Measurements from ENCODE around the gene KDM4C. TPM values are rescaled to one million over a fixed set of nuclear protein-coding genes. Genes with fewer than 3 reads are reported as not detected.

The KDM4C gene
- total and polyA plus RNA-seq, 5 donors from 2014 or later, result 27.9 to 99.0 (median 32.0) TPM

DNA sequence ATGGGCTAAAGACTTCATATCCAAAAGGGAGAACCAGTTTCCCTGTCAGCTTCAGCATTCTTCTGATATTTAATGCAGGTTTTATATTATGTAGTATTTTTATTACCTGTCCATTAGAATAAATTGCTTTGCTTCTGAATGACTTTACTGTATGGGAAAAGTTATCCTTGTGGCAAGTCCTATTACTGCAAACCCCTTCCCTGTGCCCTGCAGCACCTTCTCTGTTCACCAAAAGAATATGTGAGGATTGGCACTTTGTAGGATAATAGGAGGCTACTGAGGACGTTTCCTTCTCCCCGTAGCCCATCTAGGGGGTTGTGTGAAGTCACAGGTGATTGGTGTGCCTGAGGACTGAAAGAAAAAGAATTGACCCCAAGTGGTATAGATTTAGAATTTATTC is 296.1 kb downstream of the KDM4C start:
- H3K27ac Mint-ChIP-seq, result no peak overlapping the region
- no peaks in the 10 kb centered on the region for H3K9me3 Mint-ChIP-seq
- peaks cover 31% of the 10 kb centered on the region for H3K36me3 ChIP-seq (ENCODE audit: control insufficient read depth, insufficient read depth, low read length)
- no peak overlapping the region for H3K4me3 ChIP-seq (ENCODE audit: low read depth, low read length)
- no peak overlapping the region for H3K27ac ChIP-seq (ENCODE audit: insufficient read depth, low read length, poor library complexity, severe bottlenecking)
- peaks cover 36% of the 10 kb centered on the region for H3K36me3 Mint-ChIP-seq
- no peak overlapping the region for H3K4me3 Mint-ChIP-seq
- ATAC-seq (ENCODE audit: low read depth in 2 of 2) (no peak), DNase-seq (no peak)
- no peaks in the 10 kb centered on the region for H3K27me3 Mint-ChIP-seq
- no peaks in the 10 kb centered on the region for H3K4me1 ChIP-seq (ENCODE audit: control insufficient read depth, insufficient read depth, low read length, poor library complexity, severe bottlenecking)
- no peaks in the 10 kb centered on the region for H3K9me3 ChIP-seq (ENCODE audit: control insufficient read depth in 2 of 2, low read length in 2 of 2)
- H3K4me1 Mint-ChIP-seq, result peaks cover 3 to 10% (median 7%) of the 10 kb centered on the region in 4 donors
- no peaks in the 10 kb centered on the region for H3K27me3 ChIP-seq (ENCODE audit: control insufficient read depth, insufficient read depth, low read length)

DNA sequence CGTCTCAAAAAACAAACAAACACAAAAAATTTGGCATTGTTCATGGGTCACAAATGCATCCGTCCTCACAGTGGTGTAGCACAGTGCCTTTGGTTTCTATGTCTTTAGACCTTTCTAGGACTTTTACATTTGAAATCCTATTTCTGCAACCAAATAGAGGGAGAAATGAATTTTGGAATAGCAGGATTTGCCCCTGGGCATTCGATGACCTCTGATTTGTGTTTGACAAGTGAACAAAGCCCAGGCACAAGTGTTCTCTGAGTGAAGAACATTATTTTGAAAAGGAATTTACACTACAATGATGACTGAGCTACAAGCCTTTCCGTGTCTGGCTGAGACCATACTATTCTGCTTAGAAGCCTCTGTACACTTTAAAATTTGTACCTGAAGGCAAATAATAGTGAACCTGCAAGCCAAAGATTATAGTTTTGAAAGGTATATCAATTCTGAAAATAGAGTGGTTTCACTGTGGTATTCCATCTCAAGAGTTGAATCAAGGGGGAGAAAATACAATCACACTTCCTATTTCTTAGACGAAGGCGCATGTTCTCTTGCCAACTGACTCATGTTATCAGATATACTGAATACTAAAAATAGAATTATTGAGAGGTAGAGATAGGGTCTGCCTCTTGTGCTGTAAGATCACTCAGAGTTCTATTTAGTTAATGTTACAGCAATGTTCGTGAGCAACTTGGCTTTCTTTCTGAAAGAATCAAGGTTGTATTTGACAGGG is 297.6 kb downstream of the KDM4C start:
- peaks cover 34% of the 10 kb centered on the region for H3K36me3 Mint-ChIP-seq
- H3K27ac Mint-ChIP-seq, result peak overlapping the region in 1 of 3 donors; percentile 69

DNA sequence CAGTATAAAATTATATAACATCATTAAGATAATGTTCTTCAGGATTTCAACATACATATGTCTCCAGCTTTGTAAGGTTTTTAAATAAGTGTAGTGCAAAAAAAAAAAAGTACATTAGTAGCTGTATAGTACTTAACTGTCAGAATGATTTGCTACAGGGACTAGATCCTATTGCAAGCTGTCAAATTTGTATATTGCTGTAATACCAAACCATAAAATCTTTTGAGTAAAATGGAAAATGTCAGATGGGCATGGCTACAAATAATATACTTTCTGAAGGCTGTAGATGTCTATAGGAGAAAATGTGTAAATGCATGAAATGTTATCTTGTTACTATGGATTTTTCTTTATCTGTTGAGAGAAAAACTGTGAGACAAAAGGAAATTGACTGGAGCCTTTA is 298.5 kb downstream of the KDM4C start:
- no peak for ATAC-seq (ENCODE audit: low read depth in 2 of 2)
- Mint-ChIP-seq H3K36me3 (peaks cover 41% of the 10 kb centered on the region), H3K4me1 (peaks cover 3 to 10% (median 8%) of the 10 kb centered on the region in 4 donors), H3K27me3 (no peaks in the 10 kb centered on the region), H3K27ac (no peak overlapping the region), H3K4me3 (no peak overlapping the region), H3K9me3 (no peaks in the 10 kb centered on the region)
- Histone ChIP-seq H3K4me3 (ENCODE audit: low read depth, low read length) (no peak overlapping the region), H3K4me1 (ENCODE audit: control insufficient read depth, insufficient read depth, low read length, poor library complexity, severe bottlenecking) (no peaks in the 10 kb centered on the region), H3K9me3 (ENCODE audit: control insufficient read depth in 2 of 2, low read length in 2 of 2) (no peaks in the 10 kb centered on the region), H3K36me3 (ENCODE audit: control insufficient read depth, insufficient read depth, low read length) (peaks cover 15% of the 10 kb centered on the region), H3K27ac (ENCODE audit: insufficient read depth, low read length, poor library complexity, severe bottlenecking) (no peak overlapping the region), H3K27me3 (ENCODE audit: control insufficient read depth, insufficient read depth, low read length) (no peaks in the 10 kb centered on the region)
- no peak for DNase-seq

More for the DNA sequence above, 297.6 kb downstream of the KDM4C start:
- H3K4me1 ChIP-seq (ENCODE audit: control insufficient read depth, insufficient read depth, low read length, poor library complexity, severe bottlenecking), result no peaks in the 10 kb centered on the region
- peaks cover 18% of the 10 kb centered on the region for H3K36me3 ChIP-seq (ENCODE audit: control insufficient read depth, insufficient read depth, low read length)
- Mint-ChIP-seq H3K9me3 (no peaks in the 10 kb centered on the region), H3K4me1 (peaks cover 3 to 10% (median 7%) of the 10 kb centered on the region in 4 donors), H3K4me3 (no peak overlapping the region), H3K27me3 (no peaks in the 10 kb centered on the region)
- H3K9me3 ChIP-seq (ENCODE audit: control insufficient read depth in 2 of 2, low read length in 2 of 2), result no peaks in the 10 kb centered on the region
- H3K4me3 ChIP-seq (ENCODE audit: low read depth, low read length), result no peak overlapping the region
- no peak for ATAC-seq (ENCODE audit: low read depth in 2 of 2)
- H3K27me3 ChIP-seq (ENCODE audit: control insufficient read depth, insufficient read depth, low read length), result no peaks in the 10 kb centered on the region
- DNase-seq, result no peak
- H3K27ac ChIP-seq (ENCODE audit: insufficient read depth, low read length, poor library complexity, severe bottlenecking), result no peak overlapping the region

DNA sequence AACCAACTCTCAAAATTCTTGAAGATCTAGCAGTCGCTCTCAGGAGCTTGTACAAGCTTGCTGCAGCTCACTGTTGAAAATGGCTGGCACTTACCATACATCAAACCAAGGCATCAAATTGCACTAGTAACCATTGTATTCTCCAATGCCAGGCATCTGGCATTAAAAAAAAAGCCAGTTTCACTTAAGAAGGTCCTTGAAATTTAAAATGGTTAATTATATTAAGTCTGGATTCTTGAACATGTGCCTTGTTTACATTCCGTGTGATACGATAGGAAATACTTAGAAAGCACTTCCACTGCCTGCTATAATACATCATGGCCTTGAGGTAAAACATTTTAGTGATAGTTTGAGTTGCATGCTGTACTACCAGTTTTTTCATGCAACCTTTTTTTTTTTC is 300.7 kb downstream of the KDM4C start:
- H3K36me3 ChIP-seq (ENCODE audit: control insufficient read depth, insufficient read depth, low read length), result peaks cover 5% of the 10 kb centered on the region
- ATAC-seq (ENCODE audit: low read depth in 2 of 2) (no peak), DNase-seq (no peak)
- no peaks in the 10 kb centered on the region for H3K9me3 ChIP-seq (ENCODE audit: control insufficient read depth in 2 of 2, low read length in 2 of 2)
- no peak overlapping the region for H3K4me3 ChIP-seq (ENCODE audit: low read depth, low read length)
- no peak overlapping the region for H3K4me3 Mint-ChIP-seq
- H3K4me1 ChIP-seq (ENCODE audit: control insufficient read depth, insufficient read depth, low read length, poor library complexity, severe bottlenecking), result no peaks in the 10 kb centered on the region
- H3K27ac ChIP-seq (ENCODE audit: insufficient read depth, low read length, poor library complexity, severe bottlenecking), result no peak overlapping the region
- no peaks in the 10 kb centered on the region for H3K27me3 Mint-ChIP-seq
- no peaks in the 10 kb centered on the region for H3K9me3 Mint-ChIP-seq
- no peak overlapping the region for H3K27ac Mint-ChIP-seq
- H3K27me3 ChIP-seq (ENCODE audit: control insufficient read depth, insufficient read depth, low read length), result no peaks in the 10 kb centered on the region
- H3K36me3 Mint-ChIP-seq, result peaks cover 39% of the 10 kb centered on the region
- peaks cover 0 to 15% (median 8%) of the 10 kb centered on the region in 4 donors for H3K4me1 Mint-ChIP-seq

DNA sequence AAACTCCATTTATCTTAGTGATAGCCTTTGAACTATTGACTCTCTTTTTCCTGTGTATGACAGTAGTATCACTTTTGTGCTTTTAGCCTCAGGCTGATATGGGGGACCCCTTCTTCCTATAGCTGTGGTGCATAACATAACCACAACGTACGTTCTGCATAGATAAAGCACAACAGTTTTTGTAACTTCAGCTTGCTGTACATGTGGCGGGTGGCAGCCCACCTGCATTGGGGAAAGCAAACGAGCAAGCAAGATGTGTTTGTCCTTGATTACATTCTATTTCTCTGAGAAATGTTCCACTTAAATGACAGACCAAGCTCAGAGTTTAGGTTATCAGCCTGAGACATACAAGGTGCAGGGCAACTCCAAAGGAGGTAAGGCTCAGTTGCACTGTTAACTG is 309.4 kb downstream of the KDM4C start:
- H3K27me3 Mint-ChIP-seq, result no peaks in the 10 kb centered on the region
- peaks cover 0 to 1% (median 0%) of the 10 kb centered on the region in 7 donors for H3K9me3 Mint-ChIP-seq

DNA sequence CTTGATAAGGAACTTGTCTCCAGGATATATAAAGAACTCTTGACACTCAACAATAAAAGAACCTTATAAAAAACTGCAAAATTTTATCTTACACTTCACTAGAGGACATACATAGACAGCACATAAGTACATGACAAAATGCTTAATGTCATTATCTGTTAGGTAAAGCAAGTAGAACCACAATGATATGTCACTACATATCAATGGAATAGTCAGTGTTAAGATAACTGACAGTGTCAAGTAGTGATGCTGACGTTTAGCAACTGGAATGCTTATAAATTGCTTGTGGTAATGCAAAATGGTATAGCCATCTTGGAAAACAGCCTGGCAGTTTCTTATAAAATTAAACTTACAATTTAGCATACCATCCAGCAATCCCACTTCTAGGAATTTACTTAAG is 314.1 kb downstream of the KDM4C start:
- Mint-ChIP-seq H3K4me3 (no peak overlapping the region), H3K27ac (no peak overlapping the region), H3K27me3 (no peaks in the 10 kb centered on the region), H3K4me1 (peaks cover 0 to 7% (median 2%) of the 10 kb centered on the region in 4 donors), H3K9me3 (peaks cover 0 to 1% (median 0%) of the 10 kb centered on the region in 7 donors), H3K36me3 (peaks cover 53% of the 10 kb centered on the region)
- Histone ChIP-seq H3K27me3 (ENCODE audit: control insufficient read depth, insufficient read depth, low read length) (no peaks in the 10 kb centered on the region), H3K4me1 (ENCODE audit: control insufficient read depth, insufficient read depth, low read length, poor library complexity, severe bottlenecking) (no peaks in the 10 kb centered on the region), H3K27ac (ENCODE audit: insufficient read depth, low read length, poor library complexity, severe bottlenecking) (no peak overlapping the region), H3K4me3 (ENCODE audit: low read depth, low read length) (no peak overlapping the region), H3K9me3 (ENCODE audit: control insufficient read depth in 2 of 2, low read length in 2 of 2) (no peaks in the 10 kb centered on the region), H3K36me3 (ENCODE audit: control insufficient read depth, insufficient read depth, low read length) (peaks cover 21% of the 10 kb centered on the region)
- DNase-seq (no peak), ATAC-seq (ENCODE audit: low read depth in 2 of 2) (no peak)

More for the DNA sequence above, 309.4 kb downstream of the KDM4C start:
- ATAC-seq (ENCODE audit: low read depth in 2 of 2), result no peak
- Histone ChIP-seq H3K4me3 (ENCODE audit: low read depth, low read length) (no peak overlapping the region), H3K27me3 (ENCODE audit: control insufficient read depth, insufficient read depth, low read length) (no peaks in the 10 kb centered on the region), H3K27ac (ENCODE audit: insufficient read depth, low read length, poor library complexity, severe bottlenecking) (no peak overlapping the region), H3K4me1 (ENCODE audit: control insufficient read depth, insufficient read depth, low read length, poor library complexity, severe bottlenecking) (no peaks in the 10 kb centered on the region), H3K36me3 (ENCODE audit: control insufficient read depth, insufficient read depth, low read length) (peaks cover 4% of the 10 kb centered on the region), H3K9me3 (ENCODE audit: control insufficient read depth in 2 of 2, low read length in 2 of 2) (no peaks in the 10 kb centered on the region)
- DNase-seq, result no peak
- H3K36me3 Mint-ChIP-seq, result peaks cover 22% of the 10 kb centered on the region
- peaks cover 0 to 9% (median 3%) of the 10 kb centered on the region in 4 donors for H3K4me1 Mint-ChIP-seq
- H3K4me3 Mint-ChIP-seq, result no peak overlapping the region
- H3K27ac Mint-ChIP-seq, result peak overlapping the region in 1 of 3 donors; percentile 23

DNA sequence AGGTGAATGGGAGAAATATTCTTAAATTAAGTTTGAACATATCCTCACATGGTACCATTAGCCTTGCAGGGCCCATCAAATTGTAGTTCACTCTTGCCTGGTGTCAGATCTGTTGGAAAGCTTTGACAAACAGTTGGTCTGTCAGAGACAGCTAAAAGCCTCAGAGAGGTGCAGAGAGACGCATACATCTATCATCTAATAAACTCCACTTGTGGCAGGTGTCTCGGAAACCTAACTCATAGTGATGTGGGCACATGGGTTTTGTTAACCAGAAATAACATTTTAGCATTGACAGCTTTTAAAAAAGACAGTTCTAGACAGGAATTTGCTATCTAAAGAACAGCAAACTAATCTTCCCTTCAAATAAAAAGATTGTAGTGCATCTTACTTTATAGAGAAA is 315.9 kb downstream of the KDM4C start:
- Mint-ChIP-seq H3K4me3 (no peak overlapping the region), H3K4me1 (peaks cover 0 to 7% (median 2%) of the 10 kb centered on the region in 4 donors), H3K27me3 (no peaks in the 10 kb centered on the region), H3K27ac (no peak overlapping the region), H3K36me3 (peaks cover 61% of the 10 kb centered on the region), H3K9me3 (peaks cover 0 to 1% (median 0%) of the 10 kb centered on the region in 7 donors)
- Histone ChIP-seq H3K9me3 (ENCODE audit: control insufficient read depth in 2 of 2, low read length in 2 of 2) (no peaks in the 10 kb centered on the region), H3K4me3 (ENCODE audit: low read depth, low read length) (no peak overlapping the region), H3K36me3 (ENCODE audit: control insufficient read depth, insufficient read depth, low read length) (peaks cover 36% of the 10 kb centered on the region), H3K27me3 (ENCODE audit: control insufficient read depth, insufficient read depth, low read length) (no peaks in the 10 kb centered on the region), H3K27ac (ENCODE audit: insufficient read depth, low read length, poor library complexity, severe bottlenecking) (no peak overlapping the region), H3K4me1 (ENCODE audit: control insufficient read depth, insufficient read depth, low read length, poor library complexity, severe bottlenecking) (no peaks in the 10 kb centered on the region)
- no peak for ATAC-seq (ENCODE audit: low read depth in 2 of 2)
- no peak for DNase-seq

DNA sequence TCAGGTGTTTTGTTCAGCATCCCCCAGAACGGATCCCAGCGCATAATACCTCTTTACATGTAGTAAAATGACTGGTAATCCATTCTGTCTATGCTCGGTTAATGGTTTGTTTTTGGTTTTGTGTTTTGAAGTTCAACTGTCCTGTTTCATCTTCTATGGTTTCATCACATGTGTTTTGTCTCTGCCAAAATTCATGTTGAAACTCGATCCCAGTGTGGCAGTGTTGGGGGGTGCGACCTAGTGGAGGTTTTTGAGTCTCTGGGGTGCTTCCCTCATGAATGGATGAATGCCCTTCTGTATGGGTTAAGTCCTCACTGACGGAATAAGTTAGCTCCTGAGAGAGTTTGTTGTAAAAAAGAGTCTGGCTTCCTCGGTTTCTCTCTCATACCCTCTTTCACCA is 317.4 kb downstream of the KDM4C start:
- H3K4me1 Mint-ChIP-seq, result peaks cover 0 to 7% (median 2%) of the 10 kb centered on the region in 4 donors
- no peaks in the 10 kb centered on the region for H3K9me3 ChIP-seq (ENCODE audit: control insufficient read depth in 2 of 2, low read length in 2 of 2)
- H3K27ac ChIP-seq (ENCODE audit: insufficient read depth, low read length, poor library complexity, severe bottlenecking), result no peak overlapping the region
- H3K27ac Mint-ChIP-seq, result no peak overlapping the region
- no peak for ATAC-seq (ENCODE audit: low read depth in 2 of 2)
- no peaks in the 10 kb centered on the region for H3K4me1 ChIP-seq (ENCODE audit: control insufficient read depth, insufficient read depth, low read length, poor library complexity, severe bottlenecking)
- H3K27me3 ChIP-seq (ENCODE audit: control insufficient read depth, insufficient read depth, low read length), result no peaks in the 10 kb centered on the region
- H3K4me3 Mint-ChIP-seq, result no peak overlapping the region
- H3K36me3 Mint-ChIP-seq, result peaks cover 70% of the 10 kb centered on the region
- peaks cover 44% of the 10 kb centered on the region for H3K36me3 ChIP-seq (ENCODE audit: control insufficient read depth, insufficient read depth, low read length)
- no peak for DNase-seq
- peaks cover 0 to 1% (median 0%) of the 10 kb centered on the region in 7 donors for H3K9me3 Mint-ChIP-seq
- H3K4me3 ChIP-seq (ENCODE audit: low read depth, low read length), result no peak overlapping the region
- H3K27me3 Mint-ChIP-seq, result no peaks in the 10 kb centered on the region

All from CD4-positive, CD25-positive, alpha-beta regulatory T cell (primary cell).